Choroid plexus epithelial cell (primary cell): ENCODE results near the gene PROX2.

Experiments
- DNase-seq: peaks from one replicate; pipeline ENCODE4 v3.0.0-alpha.2; 2010; ENCODE audit warnings: low read depth
- H3K4me3 ChIP-seq: 2 replicates; pipeline ENCODE4 v1.5.1; 2011; ENCODE audit warnings: low read depth, mild to moderate bottlenecking, control low read depth, low read length, moderate library complexity
- TF ChIP-seq, protein P1 (sequence below): conservative IDR thresholded peaks from 2 replicates; pipeline ENCODE4 v1.5.1; 2011; ENCODE audit warnings: low read depth, mild to moderate bottlenecking, control low read depth, inconsistent platforms, low read length, moderate library complexity

The PROX2 gene

GRCh38 chr14:74832849-74833248 lies 43.1 kb downstream of the PROX2 start:
- TF ChIP-seq, protein P1, sequence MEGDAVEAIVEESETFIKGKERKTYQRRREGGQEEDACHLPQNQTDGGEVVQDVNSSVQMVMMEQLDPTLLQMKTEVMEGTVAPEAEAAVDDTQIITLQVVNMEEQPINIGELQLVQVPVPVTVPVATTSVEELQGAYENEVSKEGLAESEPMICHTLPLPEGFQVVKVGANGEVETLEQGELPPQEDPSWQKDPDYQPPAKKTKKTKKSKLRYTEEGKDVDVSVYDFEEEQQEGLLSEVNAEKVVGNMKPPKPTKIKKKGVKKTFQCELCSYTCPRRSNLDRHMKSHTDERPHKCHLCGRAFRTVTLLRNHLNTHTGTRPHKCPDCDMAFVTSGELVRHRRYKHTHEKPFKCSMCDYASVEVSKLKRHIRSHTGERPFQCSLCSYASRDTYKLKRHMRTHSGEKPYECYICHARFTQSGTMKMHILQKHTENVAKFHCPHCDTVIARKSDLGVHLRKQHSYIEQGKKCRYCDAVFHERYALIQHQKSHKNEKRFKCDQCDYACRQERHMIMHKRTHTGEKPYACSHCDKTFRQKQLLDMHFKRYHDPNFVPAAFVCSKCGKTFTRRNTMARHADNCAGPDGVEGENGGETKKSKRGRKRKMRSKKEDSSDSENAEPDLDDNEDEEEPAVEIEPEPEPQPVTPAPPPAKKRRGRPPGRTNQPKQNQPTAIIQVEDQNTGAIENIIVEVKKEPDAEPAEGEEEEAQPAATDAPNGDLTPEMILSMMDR, result no peak
- no peak overlapping the region for H3K4me3 ChIP-seq
- no peak for DNase-seq

DNA sequence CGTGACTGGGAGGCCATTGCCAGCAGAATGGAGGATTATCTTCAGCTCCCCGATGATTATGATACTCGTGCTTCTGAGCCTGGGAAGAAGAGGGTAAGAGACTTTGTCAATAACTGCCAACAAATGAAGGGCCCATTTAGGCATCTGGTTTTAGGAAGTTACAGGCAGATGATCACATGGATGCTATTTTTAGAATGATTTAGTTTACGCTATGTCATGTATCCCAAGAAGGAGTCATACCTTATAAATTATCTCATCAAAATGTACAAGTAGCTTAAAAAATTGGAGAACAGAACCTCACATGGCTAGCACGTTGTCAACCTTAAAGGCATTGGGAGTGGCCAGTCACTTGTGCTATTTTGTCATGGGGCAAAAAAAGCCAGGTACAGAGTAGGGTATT lies 46.7 kb downstream of the PROX2 start:
- H3K4me3 ChIP-seq, result no peak overlapping the region
- TF ChIP-seq, protein P1, result no peak
- no peak for DNase-seq

GRCh38 chr14:74826574-74826973 lies 49.4 kb downstream of the PROX2 start:
- TF ChIP-seq, protein P1, result no peak
- DNase-seq, result no peak
- no peak overlapping the region for H3K4me3 ChIP-seq
